CD4-positive, alpha-beta T cell treated with Interferon alpha-2 for 1 hour (primary cell): ENCODE measurements around the gene STAT5A.
"Not testable (repeated sequence)": the region's sequence is repeated elsewhere in the genome, so short reads cannot be mapped to it uniquely, and the experiment has no call there.

Experiments used
- DNase-seq, 2 donors: peaks; one replicate each; pipeline ENCODE4 v3.0.0-alpha.2; 2020 to 2022

STAT5A gene

DNA sequence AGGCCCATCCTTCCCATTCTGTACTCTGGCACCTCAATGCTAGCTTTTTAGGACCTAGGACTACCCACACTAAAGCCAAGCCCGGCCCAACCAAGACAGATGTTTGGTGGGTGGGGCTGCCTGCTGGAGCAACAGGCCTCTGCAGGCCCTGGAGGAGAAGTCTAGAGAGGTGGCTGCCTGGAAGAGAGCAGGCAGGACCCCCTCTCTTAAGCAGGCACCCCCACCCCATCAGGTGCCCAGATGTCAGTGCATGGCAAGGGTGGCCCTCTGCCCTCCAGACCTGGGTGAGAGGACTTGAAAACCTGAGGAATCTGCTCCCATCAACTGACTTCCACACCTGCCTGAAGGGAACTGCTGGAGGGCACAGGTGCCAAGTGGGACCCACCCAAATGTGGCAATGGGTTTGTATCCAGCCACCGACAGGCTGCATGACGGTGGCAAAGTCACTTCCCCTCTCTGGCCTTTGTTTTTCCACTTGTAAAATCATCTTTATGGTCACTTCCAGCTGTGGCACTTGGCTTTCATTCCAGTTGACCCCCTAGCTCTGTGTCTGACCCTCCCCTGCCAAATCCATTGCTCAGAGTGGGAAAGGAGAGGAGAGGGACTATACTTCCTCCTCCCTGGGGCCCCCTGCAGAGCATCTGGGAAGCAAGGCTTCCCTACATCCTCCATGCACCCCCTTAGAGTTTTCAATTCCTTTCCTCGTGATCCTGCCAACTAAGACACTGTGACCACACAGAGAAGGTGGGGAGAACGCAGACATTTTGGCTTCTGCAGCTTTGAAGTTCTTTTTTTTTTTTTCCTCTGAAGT is 1.7 kb upstream of the STAT5A start:
- no peak for DNase-seq

DNA sequence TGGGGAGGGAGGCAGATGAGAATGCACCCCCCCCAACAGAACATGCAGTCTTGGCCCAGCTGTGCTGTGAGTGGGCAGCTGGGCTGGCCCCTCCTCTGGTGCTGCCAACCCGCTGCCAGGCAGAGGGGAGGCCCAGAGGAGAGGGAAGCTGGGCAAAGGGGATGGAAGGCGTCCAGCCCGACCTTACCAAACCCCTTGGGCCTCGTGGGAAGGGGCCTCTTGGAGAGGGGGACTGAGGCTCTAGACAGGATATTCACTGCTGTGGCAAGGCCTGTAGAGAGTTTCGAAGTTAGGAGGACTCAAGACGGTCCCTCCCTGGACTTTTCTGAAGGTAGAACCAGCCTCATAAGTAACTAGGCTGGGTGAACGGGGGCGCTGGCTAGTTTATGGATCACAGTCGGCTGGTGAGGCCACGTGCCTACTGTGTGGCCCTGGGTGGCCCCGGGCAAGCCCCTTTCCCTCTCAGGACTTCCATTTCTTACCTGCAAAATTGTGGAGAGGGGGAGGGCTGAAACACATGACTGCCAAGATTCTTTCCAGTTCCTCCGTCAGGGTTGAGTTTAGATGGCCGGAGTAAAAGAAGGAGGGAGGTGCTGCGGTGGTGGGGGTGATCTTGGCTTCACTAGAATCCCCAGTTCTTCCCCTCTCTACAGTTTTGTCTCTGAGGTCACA is 857 bp upstream of the STAT5A start:
- peak; percentile 39 to 57 for DNase-seq

DNA sequence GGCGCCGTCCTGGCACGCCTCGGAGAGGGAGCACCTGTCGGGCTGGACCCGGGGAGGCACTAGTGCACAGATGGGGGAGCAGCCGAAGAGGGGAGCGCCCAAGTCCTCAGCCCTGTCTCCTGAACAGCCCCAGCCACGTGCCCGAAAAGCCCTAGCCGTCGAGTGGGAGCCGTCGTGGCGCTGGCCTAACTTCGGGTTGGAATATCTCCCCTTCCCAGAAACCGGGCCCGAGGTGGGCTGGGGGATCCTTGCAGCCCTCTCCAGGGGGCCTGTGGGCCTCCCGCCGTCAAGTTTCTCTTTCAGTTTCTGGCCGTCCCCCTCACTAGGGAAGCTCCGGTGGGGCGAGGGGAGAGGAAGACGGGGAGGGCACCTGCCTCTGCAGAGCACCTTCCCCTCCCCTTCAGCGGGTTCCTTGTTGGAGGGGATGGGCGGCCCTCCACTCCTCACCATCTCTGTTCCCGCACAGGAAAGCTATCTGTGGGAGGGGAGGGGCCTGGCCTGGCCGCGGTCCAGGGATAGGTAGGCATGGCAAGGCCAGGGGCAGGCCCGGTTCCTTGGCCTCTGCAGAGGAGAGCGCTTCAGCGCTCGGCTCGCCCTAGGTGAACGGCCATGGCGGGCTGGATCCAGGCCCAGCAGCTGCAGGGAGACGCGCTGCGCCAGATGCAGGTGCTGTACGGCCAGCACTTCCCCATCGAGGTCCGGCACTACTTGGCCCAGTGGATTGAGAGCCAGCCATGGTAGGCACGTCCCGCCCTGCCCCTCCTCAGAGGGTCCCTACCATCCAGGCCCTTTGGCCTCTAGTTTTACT is 709 bp downstream of the STAT5A start:
- peak; percentile 41 to 76 for DNase-seq

DNA sequence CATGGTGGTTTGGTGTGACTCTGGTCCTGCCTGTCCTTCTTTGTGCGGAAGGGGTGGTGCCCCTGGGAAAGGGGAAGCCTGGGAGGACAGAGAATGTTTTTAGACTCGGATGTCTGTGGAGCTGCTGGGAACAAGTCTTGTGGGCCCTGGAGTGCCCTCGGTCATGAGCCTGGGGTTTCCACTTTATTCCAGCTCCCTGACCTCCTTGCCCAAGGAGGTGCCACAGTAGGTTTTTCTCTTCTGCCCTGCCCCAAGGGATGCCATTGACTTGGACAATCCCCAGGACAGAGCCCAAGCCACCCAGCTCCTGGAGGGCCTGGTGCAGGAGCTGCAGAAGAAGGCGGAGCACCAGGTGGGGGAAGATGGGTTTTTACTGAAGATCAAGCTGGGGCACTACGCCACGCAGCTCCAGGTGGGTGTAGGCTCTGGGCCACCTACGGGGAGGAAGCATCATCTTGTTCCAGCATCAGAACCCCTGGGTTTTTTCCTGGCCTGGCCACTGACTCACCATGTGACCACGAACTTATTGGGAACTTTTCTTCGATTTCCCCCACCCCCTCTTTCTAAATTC is 1.4 kb downstream of the STAT5A start:
- DNase-seq: peak in 1 of 2 donors; percentile 46

DNA sequence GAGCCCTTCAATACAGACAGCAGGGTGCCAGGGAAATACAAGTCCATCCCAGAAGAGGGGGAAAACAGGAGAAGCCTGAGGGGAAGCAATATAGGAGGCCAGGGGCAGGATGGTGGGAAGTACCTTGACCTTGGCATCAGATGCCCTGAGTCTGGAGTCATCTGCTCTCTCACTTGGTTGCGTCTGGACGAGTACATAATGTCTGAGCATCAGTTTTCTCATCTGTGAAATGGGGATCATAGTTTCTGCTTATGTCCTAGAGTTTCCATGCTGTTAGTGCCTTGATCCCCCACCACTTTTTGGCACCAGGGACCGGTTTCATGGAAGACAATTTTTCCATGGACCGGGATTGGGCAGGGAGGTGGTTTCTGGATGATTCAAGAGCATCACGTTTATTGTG is 2.3 kb downstream of the STAT5A start:
- DNase-seq: no peak

DNA sequence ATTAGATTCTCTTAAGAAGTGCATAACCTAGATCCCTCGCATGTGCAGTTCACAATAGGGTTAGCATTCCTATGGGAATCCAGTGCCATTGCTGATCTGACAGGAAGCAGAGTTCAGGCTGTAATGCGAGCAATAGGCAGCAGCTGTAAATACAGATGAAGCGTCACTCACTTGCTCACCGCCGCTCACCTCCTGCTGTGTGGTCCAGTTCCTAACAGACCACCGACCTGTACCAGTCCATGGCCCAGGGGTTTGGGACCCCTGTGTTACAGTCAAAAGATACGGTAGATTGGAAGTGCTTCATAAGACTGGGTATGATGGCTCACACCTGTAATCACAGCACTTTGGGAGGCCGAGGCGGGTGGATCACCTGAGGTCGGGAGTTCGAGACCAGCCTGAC is 2.8 kb downstream of the STAT5A start:
- no peak for DNase-seq

DNA sequence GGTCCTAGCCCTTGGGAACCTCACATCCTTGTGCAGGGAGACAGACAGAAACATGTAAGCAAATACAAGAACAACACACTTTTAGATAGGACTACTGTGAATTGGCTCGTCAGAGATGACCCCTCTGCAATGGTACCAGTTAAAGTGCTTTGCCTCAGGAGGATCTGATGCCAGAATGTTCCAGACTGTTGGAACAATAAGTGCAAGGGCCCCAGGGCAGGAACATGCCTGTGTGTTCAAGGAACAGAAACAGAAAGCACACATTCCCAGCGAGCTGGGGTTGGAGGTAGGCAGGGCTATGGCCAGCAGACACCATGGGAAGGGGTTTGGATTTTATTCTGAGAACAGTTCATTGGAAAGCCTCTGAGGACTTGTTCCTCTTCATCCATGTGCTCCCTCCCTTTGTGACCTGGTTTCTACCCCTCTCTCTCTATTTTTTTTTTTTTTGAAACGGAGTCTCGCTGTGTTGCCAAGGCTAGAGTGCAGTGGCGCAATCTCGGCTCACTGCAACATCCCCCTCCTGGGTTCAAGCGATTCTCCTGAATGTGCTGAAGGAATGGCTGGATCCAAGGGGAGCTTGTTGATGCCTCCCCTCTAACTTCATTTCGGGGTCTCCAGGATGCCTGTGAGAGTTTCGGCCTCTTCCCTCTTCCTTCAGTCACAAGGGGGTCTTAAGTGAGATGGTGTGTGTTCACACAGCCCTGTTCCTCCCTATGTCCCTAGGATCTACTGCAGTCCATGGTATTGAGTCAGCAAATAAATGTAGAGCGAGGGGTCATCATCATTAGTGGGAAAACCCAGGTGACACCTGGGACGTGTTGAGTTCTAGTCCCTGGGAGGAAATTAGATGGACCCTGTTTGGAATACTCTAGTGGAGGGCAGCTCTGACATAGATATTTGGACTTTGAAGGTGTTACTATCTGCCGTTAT is 6.4 kb downstream of the STAT5A start:
- no peak for DNase-seq

DNA sequence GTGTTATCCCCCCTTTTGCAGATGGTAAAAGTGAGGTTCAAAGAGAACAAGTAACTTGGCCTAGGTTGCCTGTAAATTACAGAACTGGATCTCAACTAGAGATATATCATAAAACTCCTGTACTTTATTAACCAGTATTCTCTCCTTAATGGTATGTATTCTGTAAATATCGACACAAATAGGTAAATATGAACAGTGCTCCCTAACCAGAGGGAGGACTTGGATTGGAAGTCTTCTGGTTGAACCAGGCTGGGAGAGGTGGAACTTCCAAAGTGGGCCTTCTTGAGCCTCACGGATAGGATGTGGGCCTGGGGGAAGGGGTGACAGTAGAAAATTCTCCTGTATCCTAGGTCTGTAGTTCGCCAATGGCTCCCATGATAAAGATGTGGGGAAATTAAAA is 7.7 kb downstream of the STAT5A start:
- DNase-seq: no peak

DNA sequence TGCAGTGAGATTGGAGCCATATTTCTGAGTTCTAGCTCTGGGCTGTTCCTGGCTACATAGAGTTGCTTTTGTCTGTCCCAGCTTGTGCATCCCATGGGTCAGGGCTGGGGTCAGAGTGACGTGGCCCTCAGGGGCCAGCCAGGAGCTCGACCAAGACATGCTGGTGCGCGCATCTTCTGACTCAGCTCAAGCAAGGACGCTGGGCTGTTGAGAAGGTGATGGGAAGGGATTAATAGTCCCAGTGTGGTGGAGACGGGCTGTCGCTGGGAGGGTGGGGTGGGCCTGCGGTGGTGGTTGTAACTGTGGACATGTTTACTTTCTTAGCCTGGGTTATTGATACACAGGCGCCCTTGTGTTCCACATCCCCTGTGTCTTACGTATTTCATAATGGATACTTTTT is 9.5 kb downstream of the STAT5A start:
- not testable (repeated sequence) for DNase-seq

DNA sequence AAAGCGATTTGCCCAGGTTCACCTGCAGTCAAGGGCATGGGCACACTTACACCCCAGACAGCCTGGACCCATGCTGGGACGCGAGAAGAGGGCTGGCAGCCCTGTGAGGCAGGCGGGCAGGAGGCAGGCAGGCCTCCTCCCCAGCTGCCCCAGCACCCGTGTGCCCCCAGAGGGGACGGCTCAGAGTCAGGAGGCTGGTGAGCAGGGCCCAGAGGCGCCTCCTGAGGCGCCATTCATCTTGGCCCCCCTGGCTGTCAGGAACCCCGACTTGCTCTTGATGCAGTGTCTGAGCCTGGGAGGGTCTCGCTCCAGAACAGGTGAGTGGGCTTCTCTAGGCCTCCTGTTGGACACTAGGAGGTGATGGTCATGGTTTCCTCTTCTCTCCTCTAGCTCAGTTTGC is 11.1 kb downstream of the STAT5A start:
- DNase-seq: not testable (repeated sequence)

DNA sequence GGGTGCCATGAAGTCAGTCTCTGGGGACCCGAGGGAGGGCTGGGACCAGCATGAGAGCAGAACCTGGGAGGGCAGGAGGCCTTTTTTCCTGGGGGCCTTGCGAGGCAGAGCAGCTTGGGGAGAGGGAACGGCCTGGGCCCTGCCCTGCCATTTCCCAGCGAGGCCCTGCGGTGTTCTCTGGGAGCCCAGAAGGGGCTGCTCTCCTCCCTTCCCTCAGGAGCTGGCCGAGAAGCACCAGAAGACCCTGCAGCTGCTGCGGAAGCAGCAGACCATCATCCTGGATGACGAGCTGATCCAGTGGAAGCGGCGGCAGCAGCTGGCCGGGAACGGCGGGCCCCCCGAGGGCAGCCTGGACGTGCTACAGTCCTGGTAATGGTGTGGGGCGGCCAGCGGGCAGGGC is 11.6 kb downstream of the STAT5A start:
- DNase-seq: not testable (repeated sequence)

DNA sequence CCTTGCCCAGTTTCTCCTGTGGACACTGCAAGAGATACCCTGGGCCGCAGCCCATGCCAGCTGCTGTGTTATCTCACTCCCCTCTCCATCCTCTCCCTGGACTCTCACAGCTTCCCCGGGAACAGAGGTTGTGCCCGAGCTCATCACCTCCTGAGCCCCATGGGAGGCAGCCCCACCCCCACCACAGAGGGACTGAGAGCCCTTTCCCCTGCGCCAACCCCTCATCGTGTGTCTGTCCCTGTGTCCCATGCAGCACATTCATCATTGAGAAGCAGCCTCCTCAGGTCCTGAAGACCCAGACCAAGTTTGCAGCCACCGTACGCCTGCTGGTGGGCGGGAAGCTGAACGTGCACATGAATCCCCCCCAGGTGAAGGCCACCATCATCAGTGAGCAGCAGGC is 12.7 kb downstream of the STAT5A start:
- no peak for DNase-seq

DNA sequence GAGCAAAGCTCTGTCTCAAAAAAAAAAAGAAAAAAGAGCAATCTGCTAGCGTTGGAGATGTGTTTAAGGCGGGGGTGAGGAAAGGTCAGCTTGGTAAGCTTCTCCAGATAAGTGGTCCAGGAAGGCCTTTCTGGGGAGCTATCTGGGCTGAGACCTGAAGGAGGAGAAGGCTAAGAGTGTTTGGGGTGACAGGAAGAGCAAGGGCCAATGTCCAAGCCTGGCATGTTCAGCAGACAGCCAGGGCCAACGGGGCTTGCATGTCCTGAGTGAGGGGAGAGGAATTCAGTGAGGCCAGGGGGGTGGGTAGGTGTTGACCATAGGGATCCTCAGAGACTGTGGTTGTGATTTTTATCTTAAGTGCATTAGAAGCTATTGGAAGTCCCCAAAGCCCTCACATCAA is 15.4 kb downstream of the STAT5A start:
- DNase-seq: no peak

DNA sequence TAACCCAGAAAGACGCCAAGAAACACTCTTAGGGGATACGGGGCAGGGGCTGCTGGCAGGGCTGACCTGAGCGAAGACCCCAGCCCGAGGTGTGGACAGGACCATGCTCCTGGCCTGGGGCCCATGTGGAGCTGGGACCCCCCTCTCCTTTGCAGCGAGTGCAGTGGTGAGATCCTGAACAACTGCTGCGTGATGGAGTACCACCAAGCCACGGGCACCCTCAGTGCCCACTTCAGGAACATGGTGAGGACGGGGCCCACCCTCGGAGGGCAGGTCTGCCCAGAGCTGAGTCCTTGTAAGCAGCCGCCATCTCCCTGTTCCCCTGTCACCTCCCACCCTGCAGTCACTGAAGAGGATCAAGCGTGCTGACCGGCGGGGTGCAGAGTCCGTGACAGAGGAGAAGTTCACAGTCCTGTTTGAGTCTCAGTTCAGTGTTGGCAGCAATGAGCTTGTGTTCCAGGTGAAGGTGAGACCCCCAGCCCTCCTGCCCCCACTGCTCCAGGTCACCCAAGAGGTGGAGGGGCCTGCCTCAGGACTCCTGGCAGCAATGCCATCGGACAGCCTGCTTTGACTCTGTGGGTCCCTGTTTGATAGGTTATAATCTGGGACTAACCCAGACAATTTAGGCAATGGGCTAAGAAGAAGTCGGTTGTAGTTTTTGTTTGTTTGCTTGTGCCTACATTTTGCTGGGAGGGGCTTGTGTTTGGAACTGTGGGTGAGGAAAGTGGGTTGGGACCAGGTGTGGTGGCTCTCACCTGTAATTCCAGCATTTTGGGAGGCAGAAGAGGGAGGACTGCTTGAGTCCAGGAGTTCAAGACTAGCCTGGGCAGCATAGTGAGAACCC is 16.1 kb downstream of the STAT5A start:
- DNase-seq: no peak

DNA sequence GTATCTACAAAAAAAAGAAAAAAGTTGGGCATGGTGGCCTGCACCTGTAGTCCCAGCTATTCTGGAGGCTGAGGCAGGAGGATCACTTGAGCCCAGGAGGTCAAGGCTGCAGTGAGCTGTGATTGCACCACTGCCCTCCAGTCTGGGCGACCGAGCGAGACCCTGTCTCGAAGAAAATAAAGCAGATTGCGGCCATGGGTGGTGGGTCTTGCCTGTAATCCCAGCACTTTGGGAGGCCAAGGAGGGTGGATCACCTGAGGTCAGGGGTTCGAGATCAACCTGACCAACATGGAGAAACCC is 16.7 kb downstream of the STAT5A start:
- not testable (repeated sequence) for DNase-seq

DNA sequence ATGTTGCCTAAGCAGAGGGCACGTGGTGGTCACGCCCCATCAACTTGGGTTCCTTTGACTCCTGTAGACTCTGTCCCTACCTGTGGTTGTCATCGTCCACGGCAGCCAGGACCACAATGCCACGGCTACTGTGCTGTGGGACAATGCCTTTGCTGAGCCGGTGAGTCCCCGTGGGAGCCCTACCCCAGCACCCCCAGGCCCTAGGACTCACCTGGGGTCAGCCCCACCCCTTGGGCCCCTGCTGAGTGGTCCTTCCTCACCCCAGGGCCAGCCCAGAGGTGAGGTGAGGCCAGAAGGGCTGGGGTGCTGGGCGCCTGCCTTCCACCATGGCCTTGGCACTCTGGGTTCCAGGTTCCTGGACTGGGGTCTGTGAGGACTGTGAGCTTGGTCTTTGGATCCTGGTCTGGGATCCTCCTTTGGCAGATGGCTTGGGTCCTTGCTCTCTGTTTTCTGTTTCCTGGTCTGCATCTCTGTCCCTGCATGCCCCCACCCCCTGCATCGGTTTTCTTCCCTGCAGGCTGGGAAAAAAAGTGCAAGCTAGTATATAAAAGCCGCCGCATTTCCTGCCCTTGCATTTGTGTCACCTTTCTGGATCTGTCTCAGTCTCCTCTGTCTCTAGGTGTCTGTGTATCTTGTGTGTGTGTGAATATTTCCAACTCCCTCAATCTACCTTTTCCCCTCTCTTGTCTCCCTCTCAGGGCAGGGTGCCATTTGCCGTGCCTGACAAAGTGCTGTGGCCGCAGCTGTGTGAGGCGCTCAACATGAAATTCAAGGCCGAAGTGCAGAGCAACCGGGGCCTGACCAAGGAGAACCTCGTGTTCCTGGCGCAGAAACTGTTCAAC is 17.5 kb downstream of the STAT5A start:
- DNase-seq: no peak

DNA sequence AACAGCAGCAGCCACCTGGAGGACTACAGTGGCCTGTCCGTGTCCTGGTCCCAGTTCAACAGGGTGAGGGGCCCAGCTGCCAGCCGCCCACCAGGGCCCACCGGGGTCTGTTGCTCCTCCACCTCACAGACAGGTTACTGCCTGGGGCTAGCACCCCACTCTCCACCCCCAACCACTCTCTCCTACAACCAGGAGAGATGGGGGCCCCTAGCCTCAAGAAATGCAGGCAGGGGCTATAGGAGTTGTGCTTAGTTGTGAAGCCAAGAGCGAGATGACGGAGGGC is 18.0 kb downstream of the STAT5A start:
- DNase-seq: no peak

DNA sequence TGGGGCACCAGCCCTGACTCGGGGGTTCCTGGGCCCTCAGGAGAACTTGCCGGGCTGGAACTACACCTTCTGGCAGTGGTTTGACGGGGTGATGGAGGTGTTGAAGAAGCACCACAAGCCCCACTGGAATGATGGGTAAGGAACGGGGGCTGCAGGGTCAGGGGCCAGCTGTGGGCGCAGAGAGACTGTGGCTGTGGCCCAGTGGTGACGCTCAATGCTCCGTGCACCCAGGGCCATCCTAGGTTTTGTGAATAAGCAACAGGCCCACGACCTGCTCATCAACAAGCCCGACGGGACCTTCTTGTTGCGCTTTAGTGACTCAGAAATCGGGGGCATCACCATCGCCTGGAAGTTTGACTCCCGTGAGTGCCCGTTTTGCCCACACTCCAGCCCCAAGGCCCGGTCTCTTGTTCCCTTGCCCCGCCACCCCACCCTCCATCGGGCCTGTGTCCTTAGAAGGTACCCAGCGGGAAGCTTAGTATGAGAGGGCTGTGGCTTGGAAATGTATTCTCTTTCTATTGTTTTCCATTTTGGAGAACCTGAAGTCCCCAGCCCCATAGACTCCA is 19.1 kb downstream of the STAT5A start:
- DNase-seq: no peak

DNA sequence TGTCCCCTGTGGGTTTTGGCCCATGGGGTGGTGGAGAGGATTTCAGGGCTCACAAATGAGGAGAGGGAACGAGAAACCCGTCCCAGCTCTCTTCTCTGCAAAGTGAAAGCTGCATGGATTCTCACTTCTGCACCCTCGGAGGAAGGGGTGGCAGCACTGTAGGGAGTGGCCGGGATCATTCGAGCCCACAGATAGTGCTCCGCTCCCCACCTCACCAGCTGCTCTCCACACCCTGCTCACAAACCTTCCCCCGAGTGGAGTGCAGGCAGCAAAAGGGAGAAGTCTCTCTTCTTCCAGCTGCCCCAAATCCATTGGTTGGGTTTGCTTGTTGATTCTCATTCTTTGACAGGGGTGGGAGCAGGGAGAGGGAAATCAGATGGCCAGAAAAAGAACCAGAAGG is 20.1 kb downstream of the STAT5A start:
- DNase-seq: no peak

DNA sequence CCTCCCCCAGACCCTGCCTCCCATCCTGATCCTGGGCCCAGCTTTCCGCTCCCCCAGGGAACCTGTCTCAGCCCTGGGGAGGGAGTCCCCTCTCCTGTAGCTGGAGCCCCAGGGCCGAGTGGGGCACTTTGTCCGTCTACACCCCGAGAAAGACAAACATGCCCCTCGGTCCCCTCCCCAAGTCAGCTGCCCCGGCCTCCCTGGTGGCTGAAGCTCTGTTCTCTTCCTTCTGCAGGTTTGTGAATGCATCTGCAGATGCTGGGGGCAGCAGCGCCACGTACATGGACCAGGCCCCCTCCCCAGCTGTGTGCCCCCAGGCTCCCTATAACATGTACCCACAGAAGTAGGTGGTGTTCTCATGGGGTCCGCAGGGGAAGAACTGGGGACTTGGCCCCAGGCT is 20.8 kb downstream of the STAT5A start:
- no peak for DNase-seq
